SW480 (cell line): Measurements from ENCODE around the gene PLCE1.

Source experiments
- DNase-seq: peaks from one replicate; pipeline ENCODE4 v3.0.0-alpha.2; 2016; ENCODE audit warnings: low spot score

PLCE1 gene

DNA sequence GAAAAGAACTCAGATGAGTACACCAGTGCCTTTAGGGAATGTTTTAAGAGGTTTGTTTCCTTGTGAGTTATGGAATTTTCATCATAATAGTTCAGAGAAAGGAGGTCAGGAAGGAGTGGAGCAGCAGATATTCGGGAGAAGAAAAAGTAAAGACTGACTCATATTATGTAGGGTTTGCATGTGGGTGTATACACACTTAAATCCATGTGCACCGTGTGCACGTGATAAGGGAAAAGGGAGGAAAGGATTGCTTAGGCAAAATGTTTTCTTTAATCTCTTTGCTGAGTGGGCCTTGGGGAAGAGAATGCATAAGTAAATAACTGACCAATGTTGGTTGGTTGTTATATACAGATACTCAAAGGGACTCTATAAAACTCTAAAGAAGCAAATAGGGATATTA lies 30.2 kb downstream of the PLCE1 start:
- DNase-seq: no peak

DNA sequence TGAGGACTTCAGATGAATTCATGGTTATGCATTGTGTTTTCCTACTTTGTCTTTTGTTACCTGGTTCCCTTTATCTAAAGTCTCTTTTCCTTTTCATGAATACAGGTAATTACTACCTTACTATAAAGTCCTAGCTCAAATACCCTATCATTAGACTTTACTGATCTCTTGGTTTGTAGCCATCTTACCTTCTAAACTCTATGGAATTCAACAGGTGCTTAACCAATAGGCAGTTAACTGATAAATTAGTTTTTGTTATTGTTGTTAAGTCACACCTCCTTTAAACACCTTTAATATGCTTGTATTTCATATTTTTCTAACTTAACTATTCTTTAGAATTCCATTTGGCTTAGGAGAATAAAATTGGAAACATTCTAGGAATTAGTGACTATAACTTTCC lies 30.7 kb downstream of the PLCE1 start:
- DNase-seq: no peak

DNA sequence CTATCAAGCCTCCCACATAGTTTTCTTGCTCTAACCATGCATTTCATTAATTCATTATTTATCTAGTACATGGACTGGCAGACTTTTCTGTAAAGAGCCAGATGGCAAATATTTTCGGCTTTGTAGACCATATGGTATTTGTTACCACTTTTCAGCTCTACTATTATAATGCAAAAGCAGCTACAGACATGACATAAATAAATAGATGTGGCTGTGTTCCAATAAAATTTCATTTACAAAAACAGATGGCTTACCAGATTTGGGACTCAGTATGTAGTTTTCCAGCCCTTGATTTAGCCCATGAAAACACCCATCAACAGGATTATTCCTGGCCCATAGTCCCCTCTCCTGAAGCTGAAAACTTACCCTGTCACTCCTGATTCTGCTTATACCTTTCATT lies 32.1 kb downstream of the PLCE1 start:
- DNase-seq: no peak

DNA sequence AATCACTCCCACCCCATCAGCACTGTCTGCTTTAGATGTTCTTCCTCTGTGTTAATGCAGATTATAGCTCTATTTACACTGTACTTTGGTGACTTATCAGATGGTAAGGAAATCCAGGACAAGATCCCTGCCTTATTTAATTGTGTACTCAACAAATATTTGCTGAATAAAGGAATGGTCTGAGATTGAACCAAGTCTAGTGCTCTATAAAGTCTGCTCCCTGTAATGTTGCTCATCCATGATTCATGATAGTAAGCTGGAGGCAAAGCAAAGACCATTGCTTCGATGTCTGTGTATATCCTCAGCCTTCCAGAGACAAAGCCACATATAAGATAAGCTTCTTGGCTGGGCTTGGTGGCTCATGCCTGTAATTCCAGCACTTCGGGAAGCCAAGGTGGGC lies 33.5 kb downstream of the PLCE1 start:
- DNase-seq: no peak

DNA sequence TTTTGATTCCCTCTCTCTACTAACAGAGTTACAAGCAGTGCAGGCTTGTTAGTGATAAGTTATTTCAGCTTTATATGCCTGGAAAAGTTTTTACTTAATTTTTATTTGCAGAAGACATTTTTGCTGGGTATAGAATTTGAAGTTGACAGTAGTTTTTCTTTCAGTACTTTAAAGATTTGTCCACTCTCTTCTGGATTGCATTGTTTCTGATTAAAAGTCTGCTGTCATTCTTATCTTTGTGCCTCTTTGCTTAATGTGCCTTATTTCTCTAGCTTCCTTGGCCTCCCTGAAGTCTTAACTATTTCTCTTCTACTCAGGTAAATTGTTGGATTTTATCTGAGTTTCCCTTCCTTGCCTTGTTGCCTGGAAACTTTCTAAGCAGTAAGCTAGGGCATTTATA lies 36.2 kb downstream of the PLCE1 start:
- no peak for DNase-seq

DNA sequence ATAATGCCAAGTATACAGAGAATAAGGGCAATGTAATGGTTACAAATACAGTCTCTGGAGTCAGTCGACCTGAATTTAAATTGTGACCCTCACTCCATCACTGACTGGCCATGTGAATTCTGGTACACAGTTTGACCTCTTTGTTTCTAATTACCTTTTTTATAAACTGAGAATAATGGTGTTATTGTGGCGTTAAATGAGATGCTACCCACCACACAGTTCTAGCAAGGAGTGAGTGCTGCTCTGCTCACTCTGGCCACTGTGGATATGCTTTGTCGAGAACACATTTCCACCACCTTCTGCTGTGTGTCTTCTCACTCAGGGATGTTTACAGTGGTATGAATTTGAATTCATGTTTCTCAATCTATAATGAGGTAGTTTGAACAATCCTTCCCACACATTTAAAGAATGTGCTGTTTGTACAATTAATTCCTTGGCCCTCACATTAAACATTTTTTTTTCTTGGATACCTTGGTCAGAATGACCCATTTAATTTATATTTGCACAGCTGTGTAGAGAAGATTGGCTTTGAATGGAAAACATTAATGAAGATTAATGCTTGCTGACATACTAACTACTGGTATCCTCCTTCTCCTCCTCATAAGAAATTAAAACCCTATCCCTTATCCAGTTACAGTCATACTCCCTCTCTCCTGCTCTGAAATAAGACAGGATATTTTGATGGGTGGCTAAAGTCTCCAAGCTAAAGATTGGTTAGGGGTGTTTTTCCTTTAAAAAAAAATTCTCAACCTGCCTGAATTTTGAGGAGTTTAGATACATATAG lies 42.4 kb downstream of the PLCE1 start:
- DNase-seq: no peak

DNA sequence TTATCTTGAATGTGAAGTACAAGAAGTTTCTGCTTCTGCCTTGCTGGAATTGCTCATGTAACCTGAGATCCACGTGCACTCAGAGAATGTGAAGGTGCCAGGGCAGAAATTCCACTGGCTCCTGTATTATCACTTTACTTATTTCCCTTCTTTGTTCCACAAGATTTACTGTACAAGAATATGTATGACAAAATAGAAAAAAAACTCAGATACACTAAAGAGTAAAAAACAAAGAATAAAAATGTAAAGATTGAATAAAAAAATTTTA lies 43.0 kb downstream of the PLCE1 start:
- DNase-seq: no peak

DNA sequence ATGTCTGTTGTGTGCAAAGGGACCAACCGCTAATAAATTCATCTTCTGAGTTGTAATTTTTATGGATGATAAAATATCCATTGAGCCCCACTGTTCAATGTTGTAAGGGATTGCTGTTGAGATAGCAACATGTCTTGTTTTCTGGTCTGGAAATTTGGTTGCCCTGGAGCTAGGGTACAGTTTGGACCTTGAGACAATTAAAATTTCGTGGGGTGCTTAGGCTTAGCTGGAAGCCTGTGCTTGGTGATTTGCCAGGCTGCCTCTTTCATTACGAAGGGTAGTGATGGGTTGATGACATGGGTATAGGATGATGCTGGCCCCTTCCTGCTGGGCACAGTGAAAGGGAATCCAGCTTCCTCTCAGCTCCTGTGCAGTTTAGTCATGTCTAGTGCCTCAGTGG lies 43.6 kb downstream of the PLCE1 start:
- DNase-seq: no peak

DNA sequence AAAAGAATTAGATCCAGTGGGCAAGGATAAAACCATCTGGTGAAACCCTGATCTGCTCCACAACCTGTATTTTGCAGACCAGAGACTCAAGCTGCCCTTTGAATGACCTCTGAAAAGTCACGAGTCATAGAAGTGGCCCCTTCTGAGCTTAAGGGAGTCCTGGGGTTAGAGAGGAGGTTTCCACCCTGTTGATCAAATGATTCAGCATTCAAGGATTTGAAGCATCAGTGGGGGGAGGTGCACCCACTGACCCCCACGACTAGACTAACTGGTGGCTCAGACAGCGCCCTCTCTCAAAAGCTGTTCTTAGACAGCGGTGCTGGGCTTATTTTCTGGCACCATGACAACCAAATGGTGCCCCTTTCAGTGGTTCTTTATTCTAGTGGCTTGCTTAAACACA lies 44.3 kb downstream of the PLCE1 start:
- DNase-seq: no peak

DNA sequence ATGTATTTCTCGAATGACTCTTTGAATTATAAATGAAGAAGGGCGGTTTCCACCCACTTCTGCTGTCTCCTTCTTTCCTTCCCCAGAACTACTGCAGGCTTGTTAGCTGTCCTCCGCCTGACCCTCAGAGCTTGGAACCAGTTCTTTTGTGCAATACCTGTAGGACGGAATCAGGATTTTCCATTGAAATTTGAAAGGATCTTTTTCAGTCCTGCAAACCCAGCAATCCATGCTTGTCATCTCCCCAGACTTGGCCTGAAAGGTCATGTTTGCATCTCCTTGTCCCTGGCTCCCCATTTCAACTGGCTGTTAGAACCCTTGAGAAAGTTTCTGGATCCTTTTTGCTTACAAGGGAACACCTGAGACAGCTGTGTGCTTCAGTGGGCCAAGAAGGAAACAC lies 47.5 kb downstream of the PLCE1 start:
- no peak for DNase-seq

DNA sequence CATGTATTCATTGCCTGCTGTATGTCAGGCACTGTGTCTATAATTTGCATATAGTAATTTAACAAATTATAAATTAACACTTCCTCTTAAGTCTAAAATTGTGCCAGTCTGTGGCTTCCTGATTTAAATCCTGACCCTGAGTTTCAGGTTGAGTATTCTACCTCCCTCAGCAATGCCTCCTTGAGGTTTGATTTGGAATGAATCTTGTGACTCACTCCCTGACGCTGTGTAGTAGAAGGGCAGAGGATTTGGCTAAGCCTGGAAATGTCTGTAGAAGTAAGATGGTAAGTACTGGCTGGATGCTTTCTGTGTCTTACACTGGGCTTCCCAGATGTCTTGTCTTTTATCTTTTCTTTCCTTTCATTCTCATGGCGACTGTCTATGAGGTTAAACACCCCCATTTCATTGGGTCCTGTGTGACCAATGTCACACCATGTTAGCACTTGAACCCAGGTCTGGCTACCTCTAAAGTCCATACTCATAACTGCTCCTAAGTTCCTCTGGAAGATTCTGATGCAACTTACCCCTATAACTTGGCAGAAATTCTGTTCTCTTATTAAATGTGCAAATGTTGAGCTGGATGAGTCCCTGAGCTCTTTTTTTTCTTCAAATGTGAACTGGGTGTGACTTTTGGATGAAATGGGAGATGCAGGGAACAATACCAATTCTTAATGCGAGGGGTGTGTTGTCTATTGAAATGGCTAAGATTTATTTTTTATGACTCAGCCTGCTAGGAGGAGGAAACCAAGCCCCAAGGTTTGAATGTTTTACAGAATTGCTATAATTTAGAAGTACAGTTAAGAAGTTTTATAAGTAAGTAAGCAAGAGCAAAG lies 48.5 kb downstream of the PLCE1 start:
- DNase-seq: no peak

DNA sequence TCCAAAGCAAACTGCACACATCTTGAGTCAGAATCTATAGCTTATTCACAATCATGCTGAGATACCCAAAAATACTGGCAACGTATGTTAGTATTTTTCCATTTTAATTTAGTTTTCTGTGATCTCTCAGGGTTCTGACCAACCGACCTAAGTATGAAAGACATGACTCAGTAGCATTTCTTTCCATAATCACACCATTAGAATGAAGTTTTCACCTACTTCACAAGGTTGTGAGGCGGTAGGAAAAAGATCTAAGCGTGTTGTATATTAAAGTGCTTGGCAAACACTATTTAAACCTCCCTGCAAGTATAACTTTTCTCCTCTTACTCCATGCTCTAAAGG lies 49.1 kb downstream of the PLCE1 start:
- DNase-seq: no peak
